H1 (cell line): ENCODE measurements around the gene TEN1. TPM values are rescaled to one million over a fixed set of nuclear protein-coding genes. Genes with fewer than 3 reads are reported as not detected.

Experiments used
- CTCF ChIA-PET: fragments of 300-600 bp; sonication (Branson Sonifier 250); formaldehyde crosslinking; loops from one replicate; lab custom pipeline; 2021; ENCODE audit not compliant: partially characterized antibody; lab: Charles Lee
- POLR2A ChIA-PET: fragments of 300-600 bp; sonication (Branson Sonifier 250); formaldehyde crosslinking; loops from one replicate; lab custom pipeline; 2021; ENCODE audit warnings: inconsistent platforms; ENCODE audit not compliant: partially characterized antibody; lab: Charles Lee
- DNase-seq, 2 experiments: peaks; one replicate each; pipeline versions ENCODE4 v3.0.0 to v3.0.0-alpha.2; 2010 to 2022; ENCODE audit warnings: low spot score in 2 of 2, low read depth in 1 of 2, mixed read lengths in 1 of 2
- FAIRE-seq: peaks from 2 replicates; lab custom pipeline; 2011; peaks lifted over from hg19 to GRCh38; lab: Jason Lieb, UNC
- H2AFZ ChIP-seq: 2 replicates; pipeline ENCODE4 v1.8.1; 2012; ENCODE audit warnings: low read length, inconsistent platforms
- H2AK5ac ChIP-seq: 2 replicates; pipeline ENCODE4 v1.6.1; 2013; ENCODE audit warnings: low read depth, low read length
- H2BK120ac ChIP-seq: replicated peaks from 2 replicates; pipeline ENCODE3; 2013; ENCODE audit warnings: low read depth, low read length, inconsistent platforms
- H2BK12ac ChIP-seq: 2 replicates; pipeline ENCODE4 v1.6.1; 2013; ENCODE audit warnings: low read depth, low read length
- H2BK15ac ChIP-seq: 2 replicates; pipeline ENCODE4 v1.6.1; 2013; ENCODE audit warnings: low read length
- H2BK20ac ChIP-seq: 2 replicates; pipeline ENCODE4 v1.6.1; 2013; ENCODE audit warnings: low read length
- H2BK5ac ChIP-seq: 2 replicates; pipeline ENCODE4 v1.6.1; 2013; ENCODE audit warnings: low read depth, low read length
- H3K14ac ChIP-seq: 2 replicates; pipeline ENCODE4 v1.6.1; 2013; ENCODE audit warnings: inconsistent platforms; ENCODE audit not compliant: insufficient read length
- H3K18ac ChIP-seq: 2 replicates; pipeline ENCODE4 v1.6.1; 2013; ENCODE audit warnings: low read length; ENCODE audit errors: extremely low read depth
- H3K23ac ChIP-seq: 2 replicates; pipeline ENCODE4 v1.6.1; 2013; ENCODE audit warnings: inconsistent platforms; ENCODE audit not compliant: insufficient read length
- H3K23me2 ChIP-seq: 2 replicates; pipeline ENCODE4 v1.6.1; 2013; ENCODE audit warnings: low read depth, low read length
- H3K27ac ChIP-seq: 2 replicates; pipeline ENCODE4 v1.6.1; 2011; ENCODE audit warnings: low read depth, low read length, inconsistent platforms
- H3K27me3 ChIP-seq, 4 experiments: replicated peaks in 1 of 4; 1 replicate in 1 of 4; 2 replicates in 3 of 4; pipeline versions ENCODE4 v1.6.1 to v1.8.1; 2011 to 2013; ENCODE audit warnings: low read length in 3 of 4, mild to moderate bottlenecking in 3 of 4, inconsistent platforms in 2 of 4, mixed read lengths in 2 of 4, moderate library complexity in 1 of 4; ENCODE audit not compliant: control insufficient read depth in 3 of 4, insufficient read depth in 3 of 4; ENCODE audit errors: extremely low read depth in 1 of 4
- H3K36me3 ChIP-seq, 4 experiments: 2 replicates each; pipeline versions ENCODE4 v1.6.1 to v1.8.1; 2011 to 2013; ENCODE audit warnings: mild to moderate bottlenecking in 4 of 4, low read length in 3 of 4, moderate library complexity in 2 of 4, control low read depth in 1 of 4, inconsistent platforms in 1 of 4; ENCODE audit not compliant: insufficient read depth in 4 of 4, control insufficient read depth in 2 of 4
- H3K4ac ChIP-seq: replicated peaks from 2 replicates; pipeline ENCODE3; 2013; ENCODE audit warnings: low read length, low read depth, mixed read lengths, inconsistent platforms; ENCODE audit not compliant: insufficient read length
- H3K4me1 ChIP-seq, 4 experiments: replicated peaks in 1 of 4; 1 replicate in 1 of 4; 2 replicates in 3 of 4; pipeline versions ENCODE4 v1.6.1 to v1.8.1; 2011 to 2013; ENCODE audit warnings: low read length in 3 of 4, inconsistent platforms in 2 of 4, mixed read lengths in 1 of 4; ENCODE audit not compliant: insufficient read depth in 4 of 4, control insufficient read depth in 3 of 4
- H3K4me2 ChIP-seq, 2 experiments: 2 replicates each; pipeline versions ENCODE4 v1.6.1 to v1.8.1; 2011 to 2013; ENCODE audit warnings: low read depth in 2 of 2, low read length in 2 of 2, control low read depth in 1 of 2, inconsistent platforms in 1 of 2, mild to moderate bottlenecking in 1 of 2; ENCODE audit not compliant: insufficient read depth in 1 of 2
- H3K4me3 ChIP-seq, 4 experiments: fragments of 200-600, 300-600 bp in 1 of 4; sonication (generic), shearing (Covaris generic), sonication (Bioruptor Twin) in 1 of 4; 2 replicates each; pipeline versions ENCODE4 v1.5.1 to v1.8.1; 2011 to 2016; ENCODE audit warnings: low read length in 4 of 4, low read depth in 3 of 4, control low read depth in 2 of 4, inconsistent platforms in 2 of 4, mild to moderate bottlenecking in 2 of 4, mixed read lengths in 1 of 4, moderate library complexity in 1 of 4; ENCODE audit not compliant: insufficient read depth in 2 of 4; ENCODE audit errors: extremely low read depth in 1 of 4
- H3K56ac ChIP-seq: replicated peaks from 2 replicates; pipeline ENCODE3; 2013; ENCODE audit warnings: low read depth, mild to moderate bottlenecking, mixed read lengths, low read length, inconsistent platforms; ENCODE audit not compliant: insufficient read length
- H3K79me1 ChIP-seq: 2 replicates; pipeline ENCODE4 v1.6.1; 2013; ENCODE audit warnings: low read depth, low read length, control low read depth
- H3K79me2 ChIP-seq, 2 experiments: 2 replicates each; pipeline versions ENCODE4 v1.6.1 to v1.8.1; 2012 to 2013; ENCODE audit warnings: low read length in 2 of 2, mild to moderate bottlenecking in 2 of 2, inconsistent platforms in 1 of 2; ENCODE audit not compliant: insufficient read depth in 2 of 2, control insufficient read depth in 1 of 2
- H3K9ac ChIP-seq, 4 experiments: replicated peaks in 1 of 4; 1 replicate in 1 of 4; 2 replicates in 3 of 4; pipeline versions ENCODE4 v1.6.1 to v1.8.1; 2011 to 2013; ENCODE audit warnings: low read depth in 3 of 4, low read length in 3 of 4, control low read depth in 2 of 4, mild to moderate bottlenecking in 2 of 4, moderate library complexity in 2 of 4, inconsistent platforms in 1 of 4; ENCODE audit errors: extremely low read depth in 1 of 4
- H3K9me3 ChIP-seq, 2 experiments: 2 replicates each; pipeline versions ENCODE4 v1.6.1 to v1.8.1; 2012 to 2013; ENCODE audit warnings: mild to moderate bottlenecking in 2 of 2, moderate library complexity in 2 of 2, control low read depth in 1 of 2, inconsistent platforms in 1 of 2, low read depth in 1 of 2, low read length in 1 of 2, mixed read lengths in 1 of 2; ENCODE audit not compliant: insufficient read depth in 2 of 2
- H4K20me1 ChIP-seq, 2 experiments: replicated peaks in 1 of 2; 2 replicates each; pipeline versions ENCODE3 to v1.8.1; 2011 to 2013; ENCODE audit warnings: inconsistent platforms in 2 of 2, low read length in 2 of 2, mild to moderate bottlenecking in 1 of 2; ENCODE audit not compliant: insufficient read depth in 2 of 2, control insufficient read depth in 1 of 2
- H4K5ac ChIP-seq: 2 replicates; pipeline ENCODE4 v1.6.1; 2013; ENCODE audit warnings: low read length, low read depth, mixed read lengths, inconsistent platforms; ENCODE audit not compliant: insufficient read length
- H4K8ac ChIP-seq: 2 replicates; pipeline ENCODE4 v1.8.0; 2013; ENCODE audit warnings: mild to moderate bottlenecking, moderate library complexity, low read length, inconsistent platforms; ENCODE audit not compliant: insufficient read depth; ENCODE audit errors: extremely low read depth
- H4K91ac ChIP-seq: replicated peaks from 2 replicates; pipeline ENCODE3; 2013; ENCODE audit warnings: low read length, mixed read lengths, inconsistent platforms; ENCODE audit not compliant: insufficient read length
- RNF2 ChIP-seq: fragments of 200-900, 300-1000 bp; sonication (generic); IDR thresholded peaks from 2 replicates; pipeline ENCODE4 v1.7.1; 2016; ENCODE audit warnings: borderline replicate concordance, low read depth, mild to moderate bottlenecking, antibody characterized with exemption, low read length; ENCODE audit not compliant: poor library complexity, severe bottlenecking; ENCODE audit errors: missing control alignments
- SIX5 ChIP-seq: IDR thresholded peaks from 2 replicates; pipeline ENCODE4 v1.6.1; 2011; ENCODE audit warnings: mild to moderate bottlenecking, low read depth, low read length
- WGBS, 2 experiments: shearing (Covaris generic) in 1 of 2; methylation state at CpG; one replicate each; pipeline versions ENCODE4 v1.1.6 to v1.1.7; 2013 to 2015; ENCODE audit warnings: low lambda C conversion rate in 2 of 2, mixed read lengths in 2 of 2, inconsistent platforms in 1 of 2, low coverage in 1 of 2, missing lambda C conversion rate in 1 of 2; ENCODE audit not compliant: insufficient replicate concordance in 2 of 2, insufficient coverage in 1 of 2, insufficient read length in 1 of 2; ENCODE audit errors: extremely low coverage in 1 of 2, missing lambda C conversion rate in 1 of 2; 5-methylcytosine and 5-hydroxymethylcytosine counted together
- polyA plus RNA-seq, 7 experiments: library from polyadenylated mRNA; depleted of rRNA in 3 of 7; stranded (reverse) in 5 of 7; unstranded in 2 of 7; fragments of >200 nt in 5 of 7; fragments of 200-250 nt in 2 of 7; gene quantifications; 1 replicate in 5 of 7; 2 replicates in 1 of 7; 4 replicates in 1 of 7; pipeline versions ENCODE4 v1.2.1 to v1.2.3, GENCODE V29; 2011 to 2013; ENCODE audit warnings: missing spikeins in 2 of 7, mixed read lengths in 2 of 7
- total RNA-seq: library from RNA; stranded (reverse); fragmentation: NEBNext Ultra II Directional; extraction: Animal tissue kit (Norgen Biotek cat#: 25700); gene quantifications from 2 replicates; pipeline ENCODE4 v1.2.1, GENCODE V29; 2021

Gene TEN1
- total and polyA plus RNA-seq, 2 of the 8 experiments (the other 6 are each of a cell fraction or from before 2014, with no cell fraction given) = 15.9 to 18.7 TPM

DNA sequence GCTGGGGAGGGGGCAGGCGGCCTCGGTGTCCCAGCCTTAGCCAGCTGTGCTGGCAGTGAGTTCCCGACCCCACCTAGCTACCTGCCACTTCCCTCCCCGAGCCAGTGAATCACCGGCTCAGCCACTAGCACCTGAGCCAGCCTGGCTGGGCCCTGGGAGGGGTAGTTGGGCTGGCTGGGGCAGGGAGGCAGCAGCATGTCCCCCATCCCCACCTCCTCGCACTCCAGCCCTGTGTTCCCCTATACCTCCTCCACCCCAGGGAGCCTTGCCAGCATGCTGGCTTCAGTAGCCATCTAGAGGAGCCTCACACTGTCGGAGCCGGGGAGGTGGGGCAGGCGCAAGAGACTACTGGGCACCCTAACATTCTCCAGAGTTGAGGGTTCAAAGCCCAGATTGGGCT, 45.3 kb downstream of the TEN1 start:
- H3K79me2 ChIP-seq = no peaks in the 10 kb centered on the region
- no peaks in the 10 kb centered on the region for H3K9me3 ChIP-seq
- H3K4me2 ChIP-seq = no peak overlapping the region
- H4K91ac ChIP-seq = no peak overlapping the region
- H2BK15ac ChIP-seq = no peak overlapping the region
- POLR2A ChIA-PET = interaction anchor here (1.6 to 1.8 kb wide), 2 partner anchors 10 to 16 kb away, joined by 4 to 5 read pairs; no protein-coding TSS in a partner anchor
- H3K56ac ChIP-seq = no peak overlapping the region
- H3K9ac ChIP-seq = no peak overlapping the region
- no peaks in the 10 kb centered on the region for H4K20me1 ChIP-seq
- H3K4me3 ChIP-seq = no peak overlapping the region
- H2BK12ac ChIP-seq = no peak overlapping the region
- TF ChIP-seq SIX5 (no peak), RNF2 (no peak)
- TF ChIP-seq, all 59 proteins: peak for 0
- Histone ChIP-seq H2BK5ac (no peak overlapping the region), H3K36me3 (no peaks in the 10 kb centered on the region), H2AK5ac (no peak overlapping the region), H3K14ac (no peak overlapping the region), H3K79me1 (no peaks in the 10 kb centered on the region), H2BK120ac (no peak overlapping the region), H3K23me2 (no peaks in the 10 kb centered on the region), H2AFZ (no peak overlapping the region), H3K4me1 (peaks cover 0 to 7% (median 1%) of the 10 kb centered on the region in 4 experiments; a peak in 4 of 7 replicates), H2BK20ac (no peak overlapping the region), H4K8ac (no peak overlapping the region), H4K5ac (no peak overlapping the region), H3K4ac (no peak overlapping the region), H3K27ac (no peak overlapping the region), H3K18ac (no peak overlapping the region), H3K23ac (no peak overlapping the region), H3K27me3 (no peaks in the 10 kb centered on the region)
- CTCF ChIA-PET = interaction anchor here (0.9 to 32.0 kb wide), 3 partner anchors 18 to 113 kb away, joined by 3 to 885 read pairs (median 5); partner anchors contain the start of genes MRPL38 and TRIM65
- FAIRE-seq (no peak), DNase-seq (no peak)
- 91% methylated on average over 9 of the region's 9 CpGs; no CpG with 5 or more reads in 1 of the 2 experiments for WGBS, 2 experiments
